Transverse colon (tissue), 4 donors: Measurements from ENCODE around the gene CNTFR. TPM values are rescaled to one million over a fixed set of nuclear protein-coding genes. Genes with fewer than 3 reads are reported as not detected.
A peak's percentile ranks its signal among the peaks of the same experiment; 100 is the strongest.

ENCODE experiments used
- DNase-seq: peaks from one replicate; pipeline ENCODE4 v3.0.0-alpha.2; 2019
- H3K27ac ChIP-seq, 4 donors: fragments of 200-600 bp; sonication (generic); 2 replicates each; pipeline ENCODE4 v1.5.1; 2016 to 2018; ENCODE audit warnings: inconsistent platforms in 4 of 4
- H3K27me3 ChIP-seq: fragments of 200-600 bp; sonication (generic); 2 replicates; pipeline ENCODE4 v1.5.1; 2017; ENCODE audit warnings: inconsistent platforms
- H3K36me3 ChIP-seq, 4 donors: fragments of 200-600 bp; sonication (generic); 2 replicates each; pipeline ENCODE4 v1.5.1; 2017 to 2019; ENCODE audit warnings: inconsistent platforms in 4 of 4
- H3K4me1 ChIP-seq, 4 donors: fragments of 200-600 bp; sonication (generic); 2 replicates each; pipeline ENCODE4 v1.5.1; 2017 to 2020; ENCODE audit warnings: inconsistent platforms in 4 of 4
- H3K4me3 ChIP-seq, 4 donors: fragments of 200-600 bp; sonication (generic); 1 replicate in 1 of 4; 2 replicates in 3 of 4; pipeline versions ENCODE4 v1.5.1 to v1.6.1; 2017 to 2019; ENCODE audit warnings: inconsistent platforms in 4 of 4
- H3K9me3 ChIP-seq, 2 donors: fragments of 200-600 bp; sonication (generic); 2 replicates each; pipeline ENCODE4 v1.5.1; 2017 to 2019; ENCODE audit warnings: inconsistent platforms in 2 of 2
- EP300 ChIP-seq: sonication (generic); formaldehyde crosslinking; IDR thresholded peaks from one replicate; pipeline ENCODE4 v1.6.1; 2017; ENCODE audit warnings: antibody characterized with exemption, low read depth
- POLR2A ChIP-seq: fragments of 450-650 bp; IDR thresholded peaks from one replicate; pipeline ENCODE4 v1.6.1; 2016; ENCODE audit warnings: antibody characterized with exemption, mild to moderate bottlenecking, moderate library complexity
- POLR2AphosphoS5 ChIP-seq, 3 donors: sonication (generic); formaldehyde crosslinking; IDR thresholded peaks; one replicate each; pipeline ENCODE4 v1.6.1; 2016; ENCODE audit warnings: antibody characterized with exemption in 3 of 3
- WGBS, 2 donors: methylation state at CpG; one replicate each; pipeline ENCODE4 v1.1.5; 2018; ENCODE audit warnings: low coverage in 1 of 2; 5-methylcytosine and 5-hydroxymethylcytosine counted together
- in situ Hi-C, 4 donors: fragments of 200-750 bp; cut with MboI; loops; one replicate each; pipeline versions ENCODE4 v1.15.0 to v1.15.1; 2017; ENCODE audit warnings: low sequenced_read_pairs in 3 of 4, low pct_ligation_motif_present in 1 of 4, low pct_unique_long_range_greater_than_20kb in 1 of 4
- intact Hi-C: fragments of 100-400 bp; cut with DNase I; formaldehyde crosslinking; loops from one replicate; pipeline ENCODE4 v1.15.1; 2023; ENCODE audit warnings: low total_unique reads
- total RNA-seq, 4 donors: library from RNA; depleted of rRNA; stranded (reverse); fragments of >200 nt; gene quantifications; one replicate each; pipeline ENCODE4 v1.1.0, GENCODE V29; 2016
- TF ChIP-seq, protein P1 (sequence below), 5 experiments: fragments of 200-600 bp in 3 of 5; fragments of 450-650 bp in 2 of 5; sonication (generic) in 3 of 5; IDR thresholded peaks; 1 replicate in 2 of 5; 2 replicates in 3 of 5; pipeline ENCODE4 v1.5.1; 2016 to 2017; ENCODE audit warnings: antibody characterized with exemption in 5 of 5, inconsistent platforms in 3 of 5, mild to moderate bottlenecking in 2 of 5, moderate library complexity in 1 of 5

CNTFR gene
- total RNA-seq, 4 donors from 2014 or later: 5.2 to 59.1 (median 6.8) TPM

DNA sequence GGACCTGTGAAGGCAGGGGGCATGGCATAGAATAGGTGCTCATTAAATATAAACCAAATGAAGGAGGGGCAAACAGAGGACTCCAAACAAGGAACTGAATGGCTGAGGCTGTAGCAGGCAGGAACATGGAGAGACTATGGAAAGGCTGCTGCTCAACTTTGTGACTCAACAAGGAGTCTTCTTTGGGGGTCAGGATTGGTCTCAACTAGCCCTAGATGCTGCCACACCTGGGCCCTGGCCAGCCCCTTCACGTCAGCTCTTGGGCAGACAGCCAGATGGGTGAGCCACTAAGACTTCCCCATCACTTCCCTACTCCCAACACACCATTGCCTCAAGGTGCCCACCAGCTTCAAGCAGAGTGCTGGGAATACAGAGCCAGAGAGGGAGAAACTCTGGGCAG, 11.4 kb upstream of the CNTFR start:
- H3K4me1 ChIP-seq: no peaks in the 10 kb centered on the region
- no peaks in the 10 kb centered on the region for H3K27me3 ChIP-seq
- no peaks in the 10 kb centered on the region for H3K36me3 ChIP-seq
- WGBS, 2 donors: 27% methylated on average over 1 of the region's 1 CpG; no CpG with 5 or more reads in 1 of the 2 donors
- intact Hi-C loops (loop anchor here (10.0 kb wide), 1 partner anchor 196 kb away; no protein-coding TSS in a partner anchor), in situ Hi-C loops (loop anchor here in 2 of 4 donors (10.0 kb wide), 2 partner anchors 56 to 196 kb away; no protein-coding TSS in a partner anchor)
- H3K9me3 ChIP-seq: no peaks in the 10 kb centered on the region
- TF ChIP-seq EP300 (no peak), POLR2A (no peak), POLR2AphosphoS5 (IDR thresholded peaks at IDR 0.05) (no peak)
- TF ChIP-seq, protein P1, sequence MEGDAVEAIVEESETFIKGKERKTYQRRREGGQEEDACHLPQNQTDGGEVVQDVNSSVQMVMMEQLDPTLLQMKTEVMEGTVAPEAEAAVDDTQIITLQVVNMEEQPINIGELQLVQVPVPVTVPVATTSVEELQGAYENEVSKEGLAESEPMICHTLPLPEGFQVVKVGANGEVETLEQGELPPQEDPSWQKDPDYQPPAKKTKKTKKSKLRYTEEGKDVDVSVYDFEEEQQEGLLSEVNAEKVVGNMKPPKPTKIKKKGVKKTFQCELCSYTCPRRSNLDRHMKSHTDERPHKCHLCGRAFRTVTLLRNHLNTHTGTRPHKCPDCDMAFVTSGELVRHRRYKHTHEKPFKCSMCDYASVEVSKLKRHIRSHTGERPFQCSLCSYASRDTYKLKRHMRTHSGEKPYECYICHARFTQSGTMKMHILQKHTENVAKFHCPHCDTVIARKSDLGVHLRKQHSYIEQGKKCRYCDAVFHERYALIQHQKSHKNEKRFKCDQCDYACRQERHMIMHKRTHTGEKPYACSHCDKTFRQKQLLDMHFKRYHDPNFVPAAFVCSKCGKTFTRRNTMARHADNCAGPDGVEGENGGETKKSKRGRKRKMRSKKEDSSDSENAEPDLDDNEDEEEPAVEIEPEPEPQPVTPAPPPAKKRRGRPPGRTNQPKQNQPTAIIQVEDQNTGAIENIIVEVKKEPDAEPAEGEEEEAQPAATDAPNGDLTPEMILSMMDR (IDR thresholded peaks at IDR 0.05): no peak
- H3K4me3 ChIP-seq: no peak overlapping the region
- H3K27ac ChIP-seq: no peak overlapping the region
- no peak for DNase-seq

- Histone ChIP-seq H3K36me3 (no peaks in the 10 kb centered on the region), H3K4me3 (no peak overlapping the region), H3K27ac (no peak overlapping the region), H3K4me1 (no peaks in the 10 kb centered on the region), H3K9me3 (no peaks in the 10 kb centered on the region), H3K27me3 (no peaks in the 10 kb centered on the region)
- intact Hi-C loops: loop anchor here (10.0 kb wide), 1 partner anchor 265 kb away; no protein-coding TSS in a partner anchor
- WGBS, 2 donors: 50% methylated on average over 1 of the region's 1 CpG; no CpG with 5 or more reads in 1 of the 2 donors
- no peak for DNase-seq
- in situ Hi-C loops: loop anchor here in 2 of 4 donors (5.0 to 10.0 kb wide), 2 partner anchors 55 to 57 kb away; no protein-coding TSS in a partner anchor
- TF ChIP-seq POLR2A (no peak), EP300 (no peak), POLR2AphosphoS5 (IDR thresholded peaks at IDR 0.05) (no peak)
- TF ChIP-seq, protein P1 (IDR thresholded peaks at IDR 0.05): no peak
Measured at GRCh38 chr9:34599546-34599945, 10.0 kb upstream of the CNTFR start.

DNA sequence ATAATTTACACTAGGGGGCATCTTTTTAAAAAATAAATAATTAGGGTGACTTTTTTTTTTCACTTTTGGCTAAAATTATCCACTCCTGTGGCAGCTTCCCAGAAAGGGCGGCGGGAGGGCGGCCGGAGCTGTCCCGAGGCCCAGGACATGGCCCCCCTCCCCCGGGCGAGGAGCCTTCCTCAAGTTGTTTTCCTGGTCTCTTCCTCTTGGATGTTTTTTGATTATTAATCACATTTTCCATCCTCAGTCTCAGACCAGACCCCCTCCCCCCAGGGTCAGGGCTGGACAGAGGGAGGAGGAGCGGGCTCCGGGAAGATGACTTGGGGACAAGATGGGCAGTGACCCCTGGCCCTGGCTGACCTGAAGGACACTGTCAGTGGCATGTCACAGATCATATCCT, 4.7 kb upstream of the CNTFR start:
- in situ Hi-C loops (loop anchor here in 1 of 4 donors (10.0 kb wide), 1 partner anchor 49 kb away; no protein-coding TSS in a partner anchor), intact Hi-C loops (loop anchor here (10.0 kb wide), 1 partner anchor 259 kb away; no protein-coding TSS in a partner anchor)
- no peak for DNase-seq
- Histone ChIP-seq H3K27ac (peak overlapping the region in 1 of 4 donors; percentile 32), H3K4me1 (peaks cover 14 to 43% (median 26%) of the 10 kb centered on the region in 4 donors), H3K36me3 (no peaks in the 10 kb centered on the region), H3K9me3 (no peaks in the 10 kb centered on the region), H3K4me3 (no peak overlapping the region), H3K27me3 (peaks cover 51% of the 10 kb centered on the region)
- no peak for TF ChIP-seq EP300
- no peak for TF ChIP-seq POLR2AphosphoS5 (IDR thresholded peaks at IDR 0.05)
- no peak for TF ChIP-seq POLR2A
- WGBS, 2 donors: 75 to 80% methylated on average over 7 to 9 of the region's 9 CpGs

DNA sequence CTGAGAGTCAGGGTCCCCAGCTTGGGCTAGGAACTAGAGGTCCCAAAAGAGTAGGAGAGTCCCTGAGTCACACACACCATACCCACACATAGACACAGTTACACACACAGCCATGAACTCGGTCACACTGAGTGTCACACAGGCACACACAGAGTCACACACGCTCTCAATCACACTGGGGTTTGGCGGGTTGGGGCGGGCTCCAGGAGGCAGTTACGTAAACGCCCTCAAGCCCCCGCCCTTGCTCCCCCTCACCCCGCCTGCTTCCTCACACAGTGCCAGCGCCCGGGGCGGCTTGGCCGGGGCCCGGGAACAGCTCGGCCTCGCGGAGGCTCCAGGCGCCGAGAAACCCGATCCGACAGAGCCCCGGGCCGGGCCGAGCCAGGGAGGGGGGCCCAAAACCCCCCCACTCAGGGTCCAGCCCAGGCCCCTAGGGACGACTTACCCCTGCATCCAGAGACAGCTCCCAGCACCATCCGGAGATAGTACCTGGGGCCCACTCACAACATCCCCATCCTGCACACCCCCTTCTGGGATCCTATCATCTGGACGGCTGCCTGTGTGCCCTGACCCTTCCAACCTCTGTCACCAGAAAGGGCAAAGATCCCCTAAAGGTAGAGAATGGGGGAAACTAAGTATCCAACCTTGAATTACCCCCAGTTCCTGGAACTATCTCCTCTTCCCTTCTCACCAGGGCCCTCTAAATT, 3.5 kb upstream of the CNTFR start:
- WGBS, 2 donors: 9% methylated on average over 26 of the region's 26 CpGs; no CpG with 5 or more reads in 1 of the 2 donors
- Histone ChIP-seq H3K27ac (peak overlapping the region in 3 of 4 donors; percentile 0 to 32 (median 10)), H3K4me1 (peaks cover 14 to 50% (median 33%) of the 10 kb centered on the region in 4 donors), H3K27me3 (peaks cover 62% of the 10 kb centered on the region), H3K36me3 (no peaks in the 10 kb centered on the region), H3K9me3 (no peaks in the 10 kb centered on the region), H3K4me3 (no peak overlapping the region)
- intact Hi-C loops: loop anchor here (2.0 to 10.0 kb wide), 2 partner anchors 44 to 258 kb away; no protein-coding TSS in a partner anchor
- TF ChIP-seq POLR2A (no peak), EP300 (no peak), POLR2AphosphoS5 (IDR thresholded peaks at IDR 0.05) (no peak)
- TF ChIP-seq, protein P1 (IDR thresholded peaks at IDR 0.05): no peak
- DNase-seq: peak; percentile 56
- in situ Hi-C loops: loop anchor here in 1 of 4 donors (10.0 kb wide), 1 partner anchor 48 kb away; no protein-coding TSS in a partner anchor
